ENCODE results near the gene ABCC3. TPM values are rescaled to one million over a fixed set of nuclear protein-coding genes. Genes with fewer than 3 reads are reported as not detected.

Gene ABCC3
- total RNA-seq, 4 donors from 2014 or later: 19.6 to 93.7 (median 34.1) TPM

DNA sequence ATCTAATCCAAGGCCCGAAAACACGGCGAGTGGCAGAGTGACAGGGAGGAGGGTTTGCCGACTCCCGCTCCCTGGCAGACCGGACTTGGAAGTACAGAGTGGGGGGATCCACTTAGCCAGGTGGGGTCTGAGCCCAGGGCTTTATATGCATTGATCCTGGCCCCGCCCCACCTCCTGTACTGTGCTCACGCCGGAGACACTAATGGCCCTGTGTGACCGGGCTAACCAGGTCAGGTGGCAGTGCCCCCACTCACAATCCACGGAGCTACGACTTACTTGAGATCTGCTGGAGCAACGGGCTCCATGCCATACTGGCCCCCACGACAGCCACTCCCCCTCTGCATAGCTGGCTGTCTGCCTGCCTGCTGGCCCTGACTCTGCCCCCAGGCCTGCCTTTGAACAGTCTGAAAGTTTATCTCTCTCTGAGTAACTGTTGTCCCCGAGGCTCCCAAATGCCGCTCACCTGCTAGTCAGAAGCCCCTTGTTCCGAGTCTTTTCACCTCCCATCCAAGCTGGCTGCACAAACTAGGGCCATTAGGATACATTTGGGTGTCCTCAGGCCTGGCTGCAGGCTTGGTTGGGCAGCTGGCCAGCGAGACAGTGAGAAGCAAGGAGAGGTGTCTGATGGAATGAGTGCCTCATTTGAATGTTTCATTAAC lies 46.2 kb upstream of the ABCC3 start:
- Histone ChIP-seq H3K4me3 (no peak overlapping the region), H3K27ac (no peak overlapping the region), H3K4me1 (peaks cover 4 to 21% (median 20%) of the 10 kb centered on the region in 3 donors), H3K9me3 (no peaks in the 10 kb centered on the region), H3K27me3 (no peaks in the 10 kb centered on the region), H3K36me3 (no peaks in the 10 kb centered on the region)
- DNase-seq: no peak
- WGBS, 2 donors: 17 to 37% methylated on average over 3 to 6 of the region's 18 CpGs
- no peak for TF ChIP-seq CTCF (IDR thresholded peaks at IDR 0.05)
- intact Hi-C loops (cut with DNase I): no loop called here

- no peaks in the 10 kb centered on the region for H3K36me3 ChIP-seq
- intact Hi-C loops (cut with DNase I): no loop called here
- no peak overlapping the region for H3K4me3 ChIP-seq
- no peak for DNase-seq
- peak overlapping the region in 1 of 4 donors; percentile 9 for H3K27ac ChIP-seq
- WGBS, 2 donors: 18 to 20% methylated on average over 4 to 6 of the region's 10 CpGs
- TF ChIP-seq CTCF (IDR thresholded peaks at IDR 0.05): no peak
- TF ChIP-seq POLR2A (IDR thresholded peaks at IDR 0.05): no peak
- H3K27me3 ChIP-seq: no peaks in the 10 kb centered on the region
- peaks cover 4 to 21% (median 20%) of the 10 kb centered on the region in 3 donors for H3K4me1 ChIP-seq
- H3K9me3 ChIP-seq: no peaks in the 10 kb centered on the region
Measured at GRCh38 chr17:50589095-50589705, 45.5 kb upstream of the ABCC3 start.

DNA sequence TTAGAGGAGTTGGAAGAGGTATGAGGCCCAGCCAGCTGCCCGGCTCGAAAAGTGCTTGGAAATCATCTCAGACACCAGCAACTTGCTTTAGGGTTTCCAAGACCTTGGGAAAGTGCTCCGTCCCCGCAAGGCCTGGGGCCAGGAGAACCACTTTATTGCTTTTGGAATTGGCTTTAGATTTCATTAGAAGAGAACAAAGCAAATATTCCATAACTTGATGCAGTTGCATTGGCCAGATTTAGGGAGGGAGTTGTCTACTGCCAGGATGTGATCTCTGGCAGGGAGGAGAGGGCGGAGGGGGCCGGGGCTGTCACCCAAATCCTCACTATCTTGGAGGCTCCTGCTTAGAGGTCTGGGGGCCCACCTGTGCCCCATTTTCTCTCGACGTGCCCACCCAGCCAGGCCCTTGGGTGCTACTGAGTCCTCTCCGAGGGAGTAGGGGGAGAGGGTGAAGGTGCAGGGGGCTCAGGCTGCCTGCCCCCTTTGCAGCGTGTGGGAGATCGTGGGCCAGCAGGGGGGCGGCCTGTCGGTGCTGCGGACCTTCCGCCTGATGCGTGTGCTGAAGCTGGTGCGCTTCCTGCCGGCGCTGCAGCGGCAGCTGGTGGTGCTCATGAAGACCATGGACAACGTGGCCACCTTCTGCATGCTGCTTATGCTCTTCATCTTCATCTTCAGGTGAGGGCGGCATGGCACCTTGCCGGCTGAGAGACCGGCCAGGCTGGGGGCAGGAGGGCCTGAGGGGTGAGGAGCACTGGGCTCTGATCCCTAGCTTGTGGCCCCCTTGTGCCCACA lies 43.5 kb upstream of the ABCC3 start:
- no peak overlapping the region for H3K27ac ChIP-seq
- no peak for TF ChIP-seq CTCF (IDR thresholded peaks at IDR 0.05)
- no peak for TF ChIP-seq POLR2A (IDR thresholded peaks at IDR 0.05)
- no peaks in the 10 kb centered on the region for H3K27me3 ChIP-seq
- WGBS, 2 donors: 88 to 94% methylated on average over 3 to 12 of the region's 24 CpGs
- H3K9me3 ChIP-seq: no peaks in the 10 kb centered on the region
- H3K4me1 ChIP-seq: peaks cover 4 to 21% (median 20%) of the 10 kb centered on the region in 3 donors
- H3K36me3 ChIP-seq: no peaks in the 10 kb centered on the region
- DNase-seq: no peak
- intact Hi-C loops (cut with DNase I): no loop called here
- no peak overlapping the region for H3K4me3 ChIP-seq

DNA sequence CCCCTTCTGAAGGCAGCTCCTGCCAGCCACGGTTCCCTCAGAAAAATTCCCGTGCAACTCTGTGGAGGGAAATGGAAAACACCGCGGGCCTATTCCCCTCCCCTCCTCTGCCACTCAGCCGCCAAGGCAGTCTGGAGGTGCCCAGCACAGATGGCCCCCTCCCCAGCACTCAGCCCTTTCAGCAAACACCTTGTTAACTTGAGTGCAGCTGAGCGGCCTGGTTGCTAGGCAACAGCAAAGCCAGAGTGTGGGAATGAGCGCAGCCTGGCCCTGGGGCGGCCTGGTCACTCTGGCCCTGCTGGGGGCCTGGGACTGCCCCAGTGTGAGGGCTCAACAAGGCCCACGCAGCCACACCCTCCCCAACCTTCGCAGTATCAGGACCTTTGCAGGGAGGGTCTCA lies 41.4 kb upstream of the ABCC3 start:
- DNase-seq: no peak
- WGBS, 2 donors: 58% methylated on average over 3 of the region's 10 CpGs; no CpG with 5 or more reads in 1 of the 2 donors
- intact Hi-C loops (cut with DNase I): no loop called here

More for the DNA sequence above, 41.4 kb upstream of the ABCC3 start:
- peaks cover 4 to 21% (median 20%) of the 10 kb centered on the region in 3 donors for H3K4me1 ChIP-seq
- no peaks in the 10 kb centered on the region for H3K36me3 ChIP-seq
- no peak overlapping the region for H3K27ac ChIP-seq
- TF ChIP-seq POLR2A (IDR thresholded peaks at IDR 0.05) (no peak), CTCF (IDR thresholded peaks at IDR 0.05) (no peak)
- H3K27me3 ChIP-seq: no peaks in the 10 kb centered on the region
- H3K4me3 ChIP-seq: no peak overlapping the region
- no peaks in the 10 kb centered on the region for H3K9me3 ChIP-seq
